ENCODE data around the gene MTMR12.

MTMR12 gene

GRCh38 chr5:32245742-32246141 lies 67.0 kb downstream of the MTMR12 start:
- TF ChIP-seq CTCF (IDR thresholded peaks at IDR 0.05; ENCODE audit: low read length, missing control alignments): no peak
- no peak for DNase-seq (ENCODE audit: low read depth)

DNA sequence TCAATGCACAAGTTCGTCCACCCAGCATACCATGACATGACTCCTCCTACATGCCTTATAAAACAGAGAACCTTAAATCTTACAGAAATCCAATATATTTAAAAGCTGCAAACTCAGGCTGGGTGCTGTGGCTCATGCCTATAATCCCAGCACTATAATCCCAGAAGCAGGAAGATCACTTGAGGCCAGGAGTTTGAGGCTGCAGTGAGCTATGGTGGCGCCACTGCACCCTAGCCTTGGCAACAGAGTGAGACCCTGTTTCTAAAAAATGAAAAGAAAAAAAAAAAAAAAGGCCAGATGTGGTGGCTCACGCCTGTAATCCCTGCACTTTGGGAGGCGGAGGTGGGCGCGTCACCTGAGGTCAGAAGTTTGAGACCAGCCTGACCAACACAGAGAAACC lies 68.7 kb downstream of the MTMR12 start:
- no peak for TF ChIP-seq CTCF (IDR thresholded peaks at IDR 0.05; ENCODE audit: low read length, missing control alignments)
- no peak for DNase-seq (ENCODE audit: low read depth)
- no peak overlapping the region for H3K4me3 ChIP-seq (replicated peaks; ENCODE audit: low read depth, low read length)

More at GRCh38 chr5:32245742-32246141, 67.0 kb downstream of the MTMR12 start:
- no peak overlapping the region for H3K4me3 ChIP-seq (replicated peaks; ENCODE audit: low read depth, low read length)

DNA sequence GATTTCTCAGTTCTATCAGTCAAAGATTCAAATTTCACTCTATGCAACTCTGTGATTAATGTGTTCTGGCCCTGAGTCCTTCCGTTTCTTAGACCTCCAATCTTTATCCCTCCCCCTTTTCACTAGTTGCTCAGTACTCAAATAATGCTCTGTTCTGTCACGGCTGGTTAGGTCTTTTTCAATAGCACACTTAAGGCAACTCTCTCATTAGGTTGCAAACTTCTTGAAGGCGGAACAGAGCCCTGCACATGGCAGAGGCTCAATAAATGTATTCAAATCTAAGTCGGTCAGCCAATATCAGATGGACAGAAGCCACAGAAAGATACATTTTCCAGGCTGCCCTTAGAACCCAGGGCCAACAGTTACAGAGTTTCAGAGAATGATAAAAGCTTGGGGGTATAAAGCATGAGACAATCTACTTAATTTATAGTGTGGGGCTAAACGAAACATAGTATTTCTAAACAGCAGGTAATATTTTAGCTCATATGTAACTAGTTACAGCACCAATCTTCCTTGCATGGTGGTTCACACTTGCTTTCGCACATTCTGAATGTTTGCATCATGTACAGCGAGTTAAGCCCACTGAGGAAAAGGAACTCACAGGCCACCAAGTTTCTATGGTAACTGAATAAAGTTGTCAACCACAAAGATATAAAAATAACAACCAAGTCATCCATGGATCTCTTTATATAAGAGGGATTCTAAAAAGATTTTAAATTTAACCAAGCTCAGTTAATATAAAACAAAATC lies 71.5 kb downstream of the MTMR12 start:
- no peak for DNase-seq (ENCODE audit: low read depth)
- no peak for TF ChIP-seq CTCF (IDR thresholded peaks at IDR 0.05; ENCODE audit: low read length, missing control alignments)
- H3K4me3 ChIP-seq (replicated peaks; ENCODE audit: low read depth, low read length): no peak overlapping the region

GRCh38 chr5:32239385-32239784 lies 73.4 kb downstream of the MTMR12 start:
- H3K4me3 ChIP-seq (replicated peaks; ENCODE audit: low read depth, low read length): no peak overlapping the region

GRCh38 chr5:32233696-32234447 lies 78.9 kb downstream of the MTMR12 start:
- H3K4me3 ChIP-seq (replicated peaks; ENCODE audit: low read depth, low read length): no peak overlapping the region
- TF ChIP-seq CTCF (IDR thresholded peaks at IDR 0.05; ENCODE audit: low read length, missing control alignments): no peak
- DNase-seq (ENCODE audit: low read depth): peak; percentile 67

More at GRCh38 chr5:32239385-32239784, 73.4 kb downstream of the MTMR12 start:
- TF ChIP-seq CTCF (IDR thresholded peaks at IDR 0.05; ENCODE audit: low read length, missing control alignments): no peak
- DNase-seq (ENCODE audit: low read depth): no peak

- no peak for TF ChIP-seq CTCF (IDR thresholded peaks at IDR 0.05; ENCODE audit: low read length, missing control alignments)
- DNase-seq (ENCODE audit: low read depth): no peak
- H3K4me3 ChIP-seq (replicated peaks; ENCODE audit: low read depth, low read length): no peak overlapping the region
Observed at GRCh38 chr5:32233220-32233695, 79.5 kb downstream of the MTMR12 start.

Measured in fibroblast of pulmonary artery (primary cell).